HepG2 (cell line): ENCODE data around the gene SUZ12. TPM values are rescaled to one million over a fixed set of nuclear protein-coding genes. Genes with fewer than 3 reads are reported as not detected.
A peak's percentile ranks its signal among the peaks of the same experiment; 100 is the strongest.

Experiments used
- DMAP1 ChIP-seq: IDR thresholded peaks from 2 replicates; pipeline ENCODE4 v1.6.1; 2016
- GLI4 ChIP-seq: sonication (generic); formaldehyde crosslinking; IDR thresholded peaks from 2 replicates; pipeline ENCODE4 v1.5.1; 2020; ENCODE audit warnings: missing genetic modification reagents, mild to moderate bottlenecking, moderate library complexity, borderline replicate concordance
- GPN1 ChIP-seq: sonication (generic); formaldehyde crosslinking; IDR thresholded peaks from 2 replicates; pipeline ENCODE4 v1.5.1; 2020; ENCODE audit warnings: missing genetic modification reagents, borderline replicate concordance
- HNRNPK ChIP-seq: fragments of 200-400 bp; formaldehyde crosslinking; IDR thresholded peaks from 2 replicates; pipeline ENCODE4 v1.6.1; 2018; ENCODE audit warnings: low read length, low read depth, moderate library complexity, mild to moderate bottlenecking; ENCODE audit not compliant: poor library complexity, severe bottlenecking
- IRF2 ChIP-seq: IDR thresholded peaks from 2 replicates; pipeline ENCODE4 v1.6.1; 2018; ENCODE audit warnings: missing genetic modification reagents, missing compliant biosample characterization
- KDM2A ChIP-seq: sonication (generic); formaldehyde crosslinking; IDR thresholded peaks from 2 replicates; pipeline ENCODE4 v1.4.0; 2020; ENCODE audit warnings: low read depth, missing genetic modification reagents, borderline replicate concordance
- KDM4B ChIP-seq: sonication (generic); formaldehyde crosslinking; IDR thresholded peaks from 2 replicates; pipeline ENCODE4 v1.4.0; 2020; ENCODE audit warnings: missing genetic modification reagents
- MTF2 ChIP-seq: sonication (generic); formaldehyde crosslinking; IDR thresholded peaks from 2 replicates; pipeline ENCODE4 v1.5.0; 2020; ENCODE audit warnings: missing genetic modification reagents, borderline replicate concordance
- PHF21A ChIP-seq: sonication (generic); formaldehyde crosslinking; IDR thresholded peaks from 2 replicates; pipeline ENCODE4 v1.5.0; 2020; ENCODE audit warnings: mild to moderate bottlenecking, missing genetic modification reagents
- RARG ChIP-seq: sonication (generic); formaldehyde crosslinking; IDR thresholded peaks from 2 replicates; pipeline ENCODE4 v1.4.0; 2020; ENCODE audit warnings: low read depth, mild to moderate bottlenecking, missing genetic modification reagents
- SIN3A ChIP-seq: IDR thresholded peaks from 2 replicates; pipeline ENCODE4 v1.6.1; 2011; ENCODE audit warnings: low read depth, mild to moderate bottlenecking, control low read depth, low read length, borderline replicate concordance
- SNRNP70 ChIP-seq: fragments of 200-400 bp; formaldehyde crosslinking; IDR thresholded peaks from 2 replicates; pipeline ENCODE4 v1.6.1; 2017; ENCODE audit warnings: mild to moderate bottlenecking, low read depth, low read length, moderate library complexity
- SP140L ChIP-seq: sonication (generic); formaldehyde crosslinking; IDR thresholded peaks from 2 replicates; pipeline ENCODE4 v1.4.0; 2020; ENCODE audit warnings: missing genetic modification reagents, borderline replicate concordance
- THAP11 ChIP-seq: IDR thresholded peaks from 2 replicates; pipeline ENCODE4 v1.6.1; 2016; ENCODE audit warnings: missing biosample characterization, missing genetic modification reagents
- THYN1 ChIP-seq: sonication (generic); formaldehyde crosslinking; IDR thresholded peaks from 2 replicates; pipeline ENCODE4 v1.8.1; 2023; ENCODE audit warnings: low read depth, mild to moderate bottlenecking, moderate library complexity, missing genetic modification reagents, borderline replicate concordance
- YEATS4 ChIP-seq: sonication (generic); formaldehyde crosslinking; IDR thresholded peaks from 2 replicates; pipeline ENCODE4 v1.4.0; 2020; ENCODE audit warnings: missing genetic modification reagents, borderline replicate concordance
- YY1 ChIP-seq: IDR thresholded peaks from 2 replicates; pipeline ENCODE4 v1.6.1; 2011; ENCODE audit warnings: low read length, low read depth, moderate library complexity, mild to moderate bottlenecking; ENCODE audit not compliant: insufficient read depth, insufficient replicate concordance
- ZNF124 ChIP-seq: sonication (generic); formaldehyde crosslinking; IDR thresholded peaks from 2 replicates; pipeline ENCODE4 v1.4.0; 2020; ENCODE audit warnings: missing genetic modification reagents
- ZNF17 ChIP-seq: sonication (generic); formaldehyde crosslinking; IDR thresholded peaks from 2 replicates; pipeline ENCODE4 v1.5.0; 2020; ENCODE audit warnings: mild to moderate bottlenecking, missing genetic modification reagents
- ZNF224 ChIP-seq: sonication (generic); formaldehyde crosslinking; IDR thresholded peaks from 2 replicates; pipeline ENCODE4 v1.5.0; 2020; ENCODE audit warnings: mild to moderate bottlenecking, missing genetic modification reagents
- ZNF234 ChIP-seq: sonication (generic); formaldehyde crosslinking; conservative IDR thresholded peaks from 2 replicates; pipeline ENCODE4 v1.5.1; 2020; ENCODE audit warnings: mild to moderate bottlenecking, missing genetic modification reagents
- ZNF24 ChIP-seq: fragments of 450-650 bp; IDR thresholded peaks from 2 replicates; pipeline ENCODE4 v1.6.1; 2017; ENCODE audit warnings: antibody characterized with exemption, mild to moderate bottlenecking
- ZNF350 ChIP-seq: sonication (generic); formaldehyde crosslinking; IDR thresholded peaks from 2 replicates; pipeline ENCODE4 v1.4.0; 2020; ENCODE audit warnings: mild to moderate bottlenecking, low read depth, missing genetic modification reagents, borderline replicate concordance
- ZNF543 ChIP-seq: sonication (generic); formaldehyde crosslinking; IDR thresholded peaks from 2 replicates; pipeline ENCODE4 v1.4.0; 2020; ENCODE audit warnings: mild to moderate bottlenecking, missing genetic modification reagents
- polyA plus RNA-seq, 8 experiments: library from polyadenylated mRNA; depleted of rRNA in 3 of 8; stranded (reverse) in 7 of 8; unstranded in 1 of 8; fragments of >200 nt; fragmentation: Illumina TruSeq in 4 of 8; extraction: Trizol in 4 of 8; gene quantifications; 2 replicates each; pipeline versions ENCODE4 v1.2.1 to v1.2.3, GENCODE V29; 2011 to 2016; ENCODE audit warnings: low read depth in 4 of 8, missing spikeins in 1 of 8, mixed read lengths in 1 of 8; ENCODE audit not compliant: insufficient read depth in 1 of 8
- total RNA-seq, 5 experiments: library from RNA; depleted of rRNA; stranded (reverse); fragments of >200 nt; fragmentation: Illumina TruSeq; extraction: Trizol; gene quantifications; 2 replicates each; pipeline ENCODE4 v1.2.3, GENCODE V29; 2016; ENCODE audit warnings: low read depth in 1 of 5
- TF ChIP-seq, protein P1 (sequence below): sonication (generic); formaldehyde crosslinking; IDR thresholded peaks from 2 replicates; pipeline ENCODE4 v1.4.0; 2020; ENCODE audit warnings: missing genetic modification reagents
- TF ChIP-seq, protein P2 (sequence below): sonication (generic); formaldehyde crosslinking; IDR thresholded peaks from 2 replicates; pipeline ENCODE4 v1.5.1; 2020; ENCODE audit warnings: mild to moderate bottlenecking, missing genetic modification reagents, borderline replicate concordance
- TF ChIP-seq, protein P3 (sequence below): sonication (generic); formaldehyde crosslinking; IDR thresholded peaks from 2 replicates; pipeline ENCODE4 v1.4.0; 2020; ENCODE audit warnings: missing genetic modification reagents, mild to moderate bottlenecking, borderline replicate concordance

The SUZ12 gene
- total and polyA plus RNA-seq, 2 of the 13 experiments (the other 11 are each of a cell fraction or from before 2014, with no cell fraction given), result 11.7 to 15.6 TPM

DNA sequence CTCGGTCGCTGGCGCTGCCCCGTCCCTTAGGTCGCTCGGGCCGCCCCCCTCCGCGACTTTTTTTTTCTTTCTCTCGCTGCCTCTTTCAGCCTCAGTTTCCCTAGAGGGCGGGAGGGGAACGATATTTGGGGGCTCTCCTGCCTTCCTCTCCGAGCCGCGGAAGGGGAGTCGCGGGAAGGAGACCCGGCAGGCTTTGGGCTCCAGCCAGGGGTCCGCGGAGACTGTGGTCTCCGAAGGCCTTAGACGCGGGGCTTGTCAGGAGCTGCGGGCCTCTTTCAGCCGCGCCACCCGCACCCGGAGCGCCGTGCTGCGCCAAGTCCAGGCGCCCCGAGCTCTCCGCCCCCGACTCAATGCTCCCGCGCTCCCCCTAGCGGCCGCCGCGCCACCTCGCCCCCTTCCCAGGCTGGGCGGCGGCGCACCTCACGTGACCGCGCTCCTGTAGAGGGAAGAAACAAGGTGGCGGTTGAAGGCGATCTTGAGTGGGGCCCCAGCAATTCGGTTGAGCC lies 70.2 kb downstream of the SUZ12 start, which contains the start of gene LRRC37B (continued):
- TF ChIP-seq SIN3A, result no peak
- TF ChIP-seq RARG (CRISPR knock-in tag), result no peak
- TF ChIP-seq, protein P1, sequence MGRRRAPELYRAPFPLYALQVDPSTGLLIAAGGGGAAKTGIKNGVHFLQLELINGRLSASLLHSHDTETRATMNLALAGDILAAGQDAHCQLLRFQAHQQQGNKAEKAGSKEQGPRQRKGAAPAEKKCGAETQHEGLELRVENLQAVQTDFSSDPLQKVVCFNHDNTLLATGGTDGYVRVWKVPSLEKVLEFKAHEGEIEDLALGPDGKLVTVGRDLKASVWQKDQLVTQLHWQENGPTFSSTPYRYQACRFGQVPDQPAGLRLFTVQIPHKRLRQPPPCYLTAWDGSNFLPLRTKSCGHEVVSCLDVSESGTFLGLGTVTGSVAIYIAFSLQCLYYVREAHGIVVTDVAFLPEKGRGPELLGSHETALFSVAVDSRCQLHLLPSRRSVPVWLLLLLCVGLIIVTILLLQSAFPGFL (CRISPR knock-in tag), result no peak
- peak; percentile 53; the same call in 1 of the 2 replicates for TF ChIP-seq THAP11 (CRISPR knock-in tag)
- TF ChIP-seq SP140L, result no peak
- TF ChIP-seq THYN1 (CRISPR knock-in tag), result no peak
- TF ChIP-seq GPN1 (CRISPR knock-in tag), result no peak
- TF ChIP-seq, protein P2, sequence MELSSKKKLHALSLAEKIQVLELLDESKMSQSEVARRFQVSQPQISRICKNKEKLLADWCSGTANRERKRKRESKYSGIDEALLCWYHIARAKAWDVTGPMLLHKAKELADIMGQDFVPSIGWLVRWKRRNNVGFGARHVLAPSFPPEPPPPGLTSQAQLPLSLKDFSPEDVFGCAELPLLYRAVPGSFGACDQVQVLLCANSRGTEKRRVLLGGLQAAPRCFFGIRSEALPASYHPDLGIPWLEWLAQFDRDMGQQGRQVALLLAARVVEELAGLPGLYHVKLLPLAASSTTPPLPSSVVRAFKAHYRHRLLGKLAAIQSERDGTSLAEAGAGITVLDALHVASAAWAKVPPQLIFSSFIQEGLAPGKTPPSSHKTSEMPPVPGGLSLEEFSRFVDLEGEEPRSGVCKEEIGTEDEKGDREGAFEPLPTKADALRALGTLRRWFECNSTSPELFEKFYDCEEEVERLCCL (CRISPR knock-in tag), result no peak
- peak; percentile 69 for TF ChIP-seq YY1
- peak; percentile 60; the same call in 1 of the 2 replicates for TF ChIP-seq IRF2 (CRISPR knock-in tag)
- TF ChIP-seq ZNF17 (CRISPR knock-in tag), result no peak
- TF ChIP-seq ZNF350 (CRISPR knock-in tag), result no peak
- TF ChIP-seq YEATS4 (CRISPR knock-in tag), result peak; percentile 80; the same call in 1 of the 2 replicates
- 0 out of 2 replicates have a peak, but pooled peaks have one; percentile 10 for TF ChIP-seq ZNF543 (CRISPR knock-in tag)
- no peak for TF ChIP-seq KDM4B (CRISPR knock-in tag)
- no peak for TF ChIP-seq ZNF24
- TF ChIP-seq, protein P3, sequence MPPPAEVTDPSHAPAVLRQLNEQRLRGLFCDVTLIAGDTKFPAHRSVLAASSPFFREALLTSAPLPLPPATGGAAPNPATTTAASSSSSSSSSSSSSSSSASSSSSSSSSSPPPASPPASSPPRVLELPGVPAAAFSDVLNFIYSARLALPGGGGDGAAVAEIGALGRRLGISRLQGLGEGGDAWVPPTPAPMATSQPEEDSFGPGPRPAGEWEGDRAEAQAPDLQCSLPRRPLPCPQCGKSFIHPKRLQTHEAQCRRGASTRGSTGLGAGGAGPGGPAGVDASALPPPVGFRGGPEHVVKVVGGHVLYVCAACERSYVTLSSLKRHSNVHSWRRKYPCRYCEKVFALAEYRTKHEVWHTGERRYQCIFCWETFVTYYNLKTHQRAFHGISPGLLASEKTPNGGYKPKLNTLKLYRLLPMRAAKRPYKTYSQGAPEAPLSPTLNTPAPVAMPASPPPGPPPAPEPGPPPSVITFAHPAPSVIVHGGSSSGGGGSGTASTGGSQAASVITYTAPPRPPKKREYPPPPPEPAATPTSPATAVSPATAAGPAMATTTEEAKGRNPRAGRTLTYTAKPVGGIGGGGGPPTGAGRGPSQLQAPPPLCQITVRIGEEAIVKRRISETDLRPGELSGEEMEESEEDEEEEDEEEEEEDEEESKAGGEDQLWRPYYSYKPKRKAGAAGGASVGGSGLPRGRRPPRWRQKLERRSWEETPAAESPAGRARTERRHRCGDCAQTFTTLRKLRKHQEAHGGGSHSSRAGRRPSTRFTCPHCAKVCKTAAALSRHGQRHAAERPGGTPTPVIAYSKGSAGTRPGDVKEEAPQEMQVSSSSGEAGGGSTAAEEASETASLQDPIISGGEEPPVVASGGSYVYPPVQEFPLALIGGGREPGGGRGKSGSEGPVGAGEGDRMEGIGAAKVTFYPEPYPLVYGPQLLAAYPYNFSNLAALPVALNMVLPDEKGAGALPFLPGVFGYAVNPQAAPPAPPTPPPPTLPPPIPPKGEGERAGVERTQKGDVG (CRISPR knock-in tag), result no peak
- TF ChIP-seq ZNF224, result no peak
- TF ChIP-seq KDM2A, result peak; percentile 85; the same call in 1 of the 2 replicates
- no peak for TF ChIP-seq SNRNP70
- peak; percentile 22 for TF ChIP-seq HNRNPK
- TF ChIP-seq PHF21A (CRISPR knock-in tag), result no peak
- peak; percentile 66; the same call in 1 of the 2 replicates for TF ChIP-seq MTF2 (CRISPR knock-in tag)
- TF ChIP-seq ZNF234 (CRISPR knock-in tag), result no peak
- 0 out of 2 replicates have a peak, but pooled peaks have one; percentile 53 for TF ChIP-seq DMAP1 (CRISPR knock-in tag)
- no peak for TF ChIP-seq GLI4 (CRISPR knock-in tag)
- TF ChIP-seq ZNF124, result no peak
